NCI-H1092 (cell line): Measurements from ENCODE around the gene DLEC1.
"Not testable (repeated sequence)": the region's sequence is repeated elsewhere in the genome, so short reads cannot be mapped to it uniquely, and the experiment has no call there.

Experiments used
- DNase-seq: peaks from one replicate; lab custom pipeline; 2025; lab: John Stamatoyannopoulos, UW

DLEC1 gene

GRCh38 chr3:38154625-38155255 lies 115.7 kb downstream of the DLEC1 start:
- DNase-seq, result no peak

GRCh38 chr3:38155825-38156224 lies 116.8 kb downstream of the DLEC1 start:
- no peak for DNase-seq

GRCh38 chr3:38157117-38157516 lies 118.1 kb downstream of the DLEC1 start:
- no peak for DNase-seq

GRCh38 chr3:38157595-38157994 lies 118.6 kb downstream of the DLEC1 start:
- no peak for DNase-seq

GRCh38 chr3:38158472-38158871 lies 119.5 kb downstream of the DLEC1 start:
- DNase-seq, result no peak

- not testable (repeated sequence) for DNase-seq
Observed at GRCh38 chr3:38160704-38161103, 121.7 kb downstream of the DLEC1 start.

- DNase-seq, result no peak
Observed at GRCh38 chr3:38163117-38163840, 124.3 kb downstream of the DLEC1 start.

- no peak for DNase-seq
Observed at GRCh38 chr3:38163841-38164642, 125.0 kb downstream of the DLEC1 start.

- DNase-seq, result no peak
Observed at GRCh38 chr3:38164643-38164951, 125.6 kb downstream of the DLEC1 start.

- DNase-seq, result peak; percentile 96
Observed at GRCh38 chr3:38164952-38165721, 126.1 kb downstream of the DLEC1 start, which contains the start of gene OXSR1. Gene OXSR1, plus strand, starts transcription at chr3:38165537. Its CDS starts 340 bp downstream, at chr3:38165877.

GRCh38 chr3:38165722-38166387 lies 126.8 kb downstream of the DLEC1 start:
- no peak for DNase-seq

GRCh38 chr3:38167591-38167990 lies 128.6 kb downstream of the DLEC1 start:
- no peak for DNase-seq

- no peak for DNase-seq
Observed at GRCh38 chr3:38168151-38169026, 129.4 kb downstream of the DLEC1 start.

- DNase-seq, result no peak
Observed at GRCh38 chr3:38169027-38169317, 130.0 kb downstream of the DLEC1 start.

GRCh38 chr3:38170722-38171121 lies 131.7 kb downstream of the DLEC1 start:
- no peak for DNase-seq

GRCh38 chr3:38171622-38172021 lies 132.6 kb downstream of the DLEC1 start:
- DNase-seq, result no peak
